Midbrain (tissue), 1 donor: ENCODE data around the gene LIMS2.

Source experiments
- DNase-seq: peaks from one replicate; lab custom pipeline; 2025; lab: John Stamatoyannopoulos, UW

The LIMS2 gene

GRCh38 chr2:127675331-127676261 lies at the start of gene LIMS2:
Gene LIMS2, minus strand, starts transcription at chr2:127675530. Its CDS starts 506 bp downstream, at chr2:127675024.
- DNase-seq = no peak

GRCh38 chr2:127722807-127723206 lies 47.5 kb upstream of the LIMS2 start:
- no peak for DNase-seq

- no peak for DNase-seq
Measured at GRCh38 chr2:127721978-127722355, 46.6 kb upstream of the LIMS2 start.

GRCh38 chr2:127721311-127721977 lies 46.1 kb upstream of the LIMS2 start:
- no peak for DNase-seq

GRCh38 chr2:127719301-127720218 lies 44.2 kb upstream of the LIMS2 start:
- no peak for DNase-seq

- no peak for DNase-seq
Measured at GRCh38 chr2:127718271-127718670, 42.9 kb upstream of the LIMS2 start.

GRCh38 chr2:127715778-127716449 lies 40.6 kb upstream of the LIMS2 start:
- DNase-seq = no peak

GRCh38 chr2:127713562-127713961 lies 38.2 kb upstream of the LIMS2 start:
- no peak for DNase-seq

- no peak for DNase-seq
Measured at GRCh38 chr2:127712999-127713398, 37.7 kb upstream of the LIMS2 start.

GRCh38 chr2:127709336-127709735 lies 34.0 kb upstream of the LIMS2 start:
- no peak for DNase-seq

GRCh38 chr2:127707890-127708648 lies 32.7 kb upstream of the LIMS2 start:
- peak; percentile 51 for DNase-seq

GRCh38 chr2:127706215-127706990 lies 31.1 kb upstream of the LIMS2 start:
- DNase-seq = no peak

GRCh38 chr2:127705391-127706065 lies 30.2 kb upstream of the LIMS2 start:
- no peak for DNase-seq

GRCh38 chr2:127704641-127705390 lies 29.5 kb upstream of the LIMS2 start:
- DNase-seq = no peak

GRCh38 chr2:127703282-127703681 lies 28.0 kb upstream of the LIMS2 start:
- DNase-seq = no peak

- no peak for DNase-seq
Measured at GRCh38 chr2:127702395-127703009, 27.2 kb upstream of the LIMS2 start.

- DNase-seq = peak; percentile 60
Measured at GRCh38 chr2:127701651-127702394, 26.5 kb upstream of the LIMS2 start.
